ENCODE data around the gene CBFA2T2.

DNA sequence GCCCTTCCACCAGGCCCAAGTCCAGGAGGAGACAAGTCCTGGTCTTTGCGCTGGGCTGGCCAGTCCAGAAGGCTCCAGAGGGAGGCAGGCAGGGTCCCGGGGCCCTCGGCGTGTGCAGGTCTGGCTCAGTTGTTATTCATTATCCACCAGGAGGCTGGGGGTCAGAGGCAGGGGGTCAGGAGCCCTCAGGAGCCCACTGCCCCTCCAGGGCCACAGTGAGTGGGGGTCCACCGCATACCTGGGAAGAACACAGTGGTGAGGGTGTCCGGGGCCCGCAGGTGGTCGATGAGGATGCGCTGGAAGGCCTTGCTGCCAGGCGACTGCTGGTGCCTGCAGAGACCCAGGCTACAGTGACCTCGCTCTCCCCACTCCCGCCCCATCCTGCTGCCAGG, 167.8 kb downstream of the CBFA2T2 start:
- TF ChIP-seq EZH2 (IDR thresholded peaks at IDR 0.05; ENCODE audit: low read depth), result no peak
- TF ChIP-seq, protein P1, sequence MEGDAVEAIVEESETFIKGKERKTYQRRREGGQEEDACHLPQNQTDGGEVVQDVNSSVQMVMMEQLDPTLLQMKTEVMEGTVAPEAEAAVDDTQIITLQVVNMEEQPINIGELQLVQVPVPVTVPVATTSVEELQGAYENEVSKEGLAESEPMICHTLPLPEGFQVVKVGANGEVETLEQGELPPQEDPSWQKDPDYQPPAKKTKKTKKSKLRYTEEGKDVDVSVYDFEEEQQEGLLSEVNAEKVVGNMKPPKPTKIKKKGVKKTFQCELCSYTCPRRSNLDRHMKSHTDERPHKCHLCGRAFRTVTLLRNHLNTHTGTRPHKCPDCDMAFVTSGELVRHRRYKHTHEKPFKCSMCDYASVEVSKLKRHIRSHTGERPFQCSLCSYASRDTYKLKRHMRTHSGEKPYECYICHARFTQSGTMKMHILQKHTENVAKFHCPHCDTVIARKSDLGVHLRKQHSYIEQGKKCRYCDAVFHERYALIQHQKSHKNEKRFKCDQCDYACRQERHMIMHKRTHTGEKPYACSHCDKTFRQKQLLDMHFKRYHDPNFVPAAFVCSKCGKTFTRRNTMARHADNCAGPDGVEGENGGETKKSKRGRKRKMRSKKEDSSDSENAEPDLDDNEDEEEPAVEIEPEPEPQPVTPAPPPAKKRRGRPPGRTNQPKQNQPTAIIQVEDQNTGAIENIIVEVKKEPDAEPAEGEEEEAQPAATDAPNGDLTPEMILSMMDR (conservative IDR thresholded peaks at IDR 0.05), result no peak
